WTC11 (cell line): ENCODE measurements around the gene RAPGEF5. TPM values are rescaled to one million over a fixed set of nuclear protein-coding genes. Genes with fewer than 3 reads are reported as not detected.

Experiments
- ATAC-seq: fragments of 200-7000 bp; cut with Tn5 transposase; 2 replicates; pipeline ENCODE4 v1.10.0; 2021; ENCODE audit warnings: mild to moderate bottlenecking, moderate library complexity
- CTCF ChIA-PET: fragments of 300-600 bp; sonication (Branson Sonifier 250); formaldehyde crosslinking; loops from one replicate; lab custom pipeline; 2021; ENCODE audit warnings: antibody characterized with exemption; lab: Charles Lee
- POLR2A ChIA-PET: fragments of 350-600 bp; sonication (Branson Sonifier 250); formaldehyde crosslinking; loops from one replicate; lab custom pipeline; 2021; ENCODE audit warnings: antibody characterized with exemption; lab: Charles Lee
- DNase-seq: peaks from one replicate; pipeline ENCODE4 v3.0.0; 2021; ENCODE audit warnings: low spot score
- H3K27ac Mint-ChIP-seq: 2 replicates; pipeline ENCODE4 v1.8.0; 2021; ENCODE audit warnings: mixed read lengths
- H3K27me3 Mint-ChIP-seq: 2 replicates; pipeline ENCODE4 v1.8.0; 2021; ENCODE audit warnings: low read depth, mild to moderate bottlenecking, moderate library complexity, mixed read lengths
- H3K36me3 Mint-ChIP-seq: 2 replicates; pipeline ENCODE4 v1.8.0; 2021; ENCODE audit warnings: mixed read lengths
- H3K4me1 Mint-ChIP-seq: 2 replicates; pipeline ENCODE4 v1.8.0; 2022; ENCODE audit warnings: mixed read lengths
- H3K4me3 Mint-ChIP-seq: 2 replicates; pipeline ENCODE4 v1.8.0; 2021; ENCODE audit warnings: mild to moderate bottlenecking, moderate library complexity, mixed read lengths
- H3K9me3 Mint-ChIP-seq: 2 replicates; pipeline ENCODE4 v1.8.0; 2021; ENCODE audit warnings: mixed read lengths
- ELF4 ChIP-seq: sonication (generic); formaldehyde crosslinking; IDR thresholded peaks from 2 replicates; pipeline ENCODE4 v1.8.1; 2022; ENCODE audit warnings: low read depth, mild to moderate bottlenecking, moderate library complexity, missing genetic modification reagents
- ESRRA ChIP-seq: sonication (generic); formaldehyde crosslinking; IDR thresholded peaks from 2 replicates; pipeline ENCODE4 v1.8.1; 2022; ENCODE audit warnings: mild to moderate bottlenecking, missing genetic modification reagents, borderline replicate concordance
- MXD4 ChIP-seq: fragments of 250-450 bp; sonication (Bioruptor Pico); IDR thresholded peaks from 2 replicates; pipeline ENCODE4 v1.8.0; 2021; ENCODE audit warnings: mild to moderate bottlenecking, moderate library complexity, borderline replicate concordance
- NR1H2 ChIP-seq: sonication (generic); formaldehyde crosslinking; IDR thresholded peaks from 2 replicates; pipeline ENCODE4 v1.9.0; 2021; ENCODE audit warnings: mild to moderate bottlenecking, moderate library complexity, missing genetic modification reagents
- RELA ChIP-seq: sonication (generic); formaldehyde crosslinking; IDR thresholded peaks from 2 replicates; pipeline ENCODE4 v1.8.1; 2022; ENCODE audit warnings: missing genetic modification reagents, mild to moderate bottlenecking, borderline replicate concordance
- TEAD1 ChIP-seq: sonication (generic); formaldehyde crosslinking; IDR thresholded peaks from 2 replicates; pipeline ENCODE4 v1.8.0; 2022; ENCODE audit warnings: mild to moderate bottlenecking, missing genetic modification reagents
- ZNF423 ChIP-seq: fragments of 250-450 bp; sonication (Bioruptor Pico); IDR thresholded peaks from 2 replicates; pipeline ENCODE4 v2.1.2; 2022; ENCODE audit warnings: mild to moderate bottlenecking, moderate library complexity
- total RNA-seq: library from RNA; stranded (reverse); gene quantifications from 3 replicates; pipeline ENCODE4 v1.2.3, GENCODE V29; 2021
- TF ChIP-seq, protein P1 (sequence below): sonication (generic); formaldehyde crosslinking; IDR thresholded peaks from 2 replicates; pipeline ENCODE4 v1.8.0; 2023; ENCODE audit warnings: missing genetic modification reagents, mild to moderate bottlenecking, borderline replicate concordance
- TF ChIP-seq, protein P2 (sequence below): sonication (generic); formaldehyde crosslinking; IDR thresholded peaks from 2 replicates; pipeline ENCODE4 v1.8.0; 2022; ENCODE audit warnings: mild to moderate bottlenecking, missing genetic modification reagents
- TF ChIP-seq, protein P3 (sequence below): sonication (generic); formaldehyde crosslinking; IDR thresholded peaks from 2 replicates; pipeline ENCODE4 v1.8.1; 2023; ENCODE audit warnings: mild to moderate bottlenecking, missing genetic modification reagents, borderline replicate concordance
- TF ChIP-seq, protein P4 (sequence below): sonication (generic); formaldehyde crosslinking; IDR thresholded peaks from 2 replicates; pipeline ENCODE4 v1.8.1; 2022; ENCODE audit warnings: mild to moderate bottlenecking, moderate library complexity, missing genetic modification reagents
- TF ChIP-seq, protein P5 (sequence below): fragments of 250-450 bp; sonication (Bioruptor Pico); conservative IDR thresholded peaks from 2 replicates; pipeline ENCODE4 v1.9.0; 2021; ENCODE audit warnings: mild to moderate bottlenecking
- TF ChIP-seq, protein P6 (sequence below): fragments of 250-450 bp; sonication (Bioruptor Pico); IDR thresholded peaks from 2 replicates; pipeline ENCODE4 v1.9.0; 2021; ENCODE audit warnings: moderate library complexity, mild to moderate bottlenecking, inconsistent platforms, borderline replicate concordance
- TF ChIP-seq, protein P7 (sequence below): sonication (generic); formaldehyde crosslinking; IDR thresholded peaks from 2 replicates; pipeline ENCODE4 v1.8.1; 2022; ENCODE audit warnings: low read depth, missing genetic modification reagents, borderline replicate concordance
- TF ChIP-seq, protein P8 (sequence below): fragments of 200-600 bp; IDR thresholded peaks from 2 replicates; pipeline ENCODE4 v1.8.0; 2022; ENCODE audit warnings: antibody characterized with exemption
- TF ChIP-seq, protein P9 (sequence below): fragments of 250-450 bp; sonication (Bioruptor Pico); IDR thresholded peaks from 2 replicates; pipeline ENCODE4 v2.1.2; 2022; ENCODE audit warnings: mild to moderate bottlenecking, moderate library complexity

RAPGEF5 gene
- total RNA-seq, 1 experiment from 2014 or later: 12.3 TPM

DNA sequence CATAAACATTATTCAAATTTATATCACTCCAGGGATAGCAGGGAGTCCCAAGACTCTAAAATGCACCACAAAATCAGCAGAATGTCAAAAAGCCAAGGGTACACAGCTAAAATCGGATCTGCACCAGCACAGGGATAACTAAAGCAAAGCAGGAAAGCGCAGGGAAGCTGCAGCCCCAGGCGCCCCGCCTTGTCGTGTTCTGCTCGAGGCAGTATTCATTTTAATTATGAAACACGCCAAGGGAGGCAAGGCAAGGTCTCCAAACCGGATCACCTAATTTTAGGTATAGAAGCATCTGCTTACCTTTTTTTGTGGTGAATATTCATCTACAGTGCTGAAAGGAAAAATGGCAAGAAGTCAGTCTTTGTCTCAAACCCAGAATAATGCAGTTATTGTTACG, 199.4 kb downstream of the RAPGEF5 start (continued):
- TF ChIP-seq, protein P1, sequence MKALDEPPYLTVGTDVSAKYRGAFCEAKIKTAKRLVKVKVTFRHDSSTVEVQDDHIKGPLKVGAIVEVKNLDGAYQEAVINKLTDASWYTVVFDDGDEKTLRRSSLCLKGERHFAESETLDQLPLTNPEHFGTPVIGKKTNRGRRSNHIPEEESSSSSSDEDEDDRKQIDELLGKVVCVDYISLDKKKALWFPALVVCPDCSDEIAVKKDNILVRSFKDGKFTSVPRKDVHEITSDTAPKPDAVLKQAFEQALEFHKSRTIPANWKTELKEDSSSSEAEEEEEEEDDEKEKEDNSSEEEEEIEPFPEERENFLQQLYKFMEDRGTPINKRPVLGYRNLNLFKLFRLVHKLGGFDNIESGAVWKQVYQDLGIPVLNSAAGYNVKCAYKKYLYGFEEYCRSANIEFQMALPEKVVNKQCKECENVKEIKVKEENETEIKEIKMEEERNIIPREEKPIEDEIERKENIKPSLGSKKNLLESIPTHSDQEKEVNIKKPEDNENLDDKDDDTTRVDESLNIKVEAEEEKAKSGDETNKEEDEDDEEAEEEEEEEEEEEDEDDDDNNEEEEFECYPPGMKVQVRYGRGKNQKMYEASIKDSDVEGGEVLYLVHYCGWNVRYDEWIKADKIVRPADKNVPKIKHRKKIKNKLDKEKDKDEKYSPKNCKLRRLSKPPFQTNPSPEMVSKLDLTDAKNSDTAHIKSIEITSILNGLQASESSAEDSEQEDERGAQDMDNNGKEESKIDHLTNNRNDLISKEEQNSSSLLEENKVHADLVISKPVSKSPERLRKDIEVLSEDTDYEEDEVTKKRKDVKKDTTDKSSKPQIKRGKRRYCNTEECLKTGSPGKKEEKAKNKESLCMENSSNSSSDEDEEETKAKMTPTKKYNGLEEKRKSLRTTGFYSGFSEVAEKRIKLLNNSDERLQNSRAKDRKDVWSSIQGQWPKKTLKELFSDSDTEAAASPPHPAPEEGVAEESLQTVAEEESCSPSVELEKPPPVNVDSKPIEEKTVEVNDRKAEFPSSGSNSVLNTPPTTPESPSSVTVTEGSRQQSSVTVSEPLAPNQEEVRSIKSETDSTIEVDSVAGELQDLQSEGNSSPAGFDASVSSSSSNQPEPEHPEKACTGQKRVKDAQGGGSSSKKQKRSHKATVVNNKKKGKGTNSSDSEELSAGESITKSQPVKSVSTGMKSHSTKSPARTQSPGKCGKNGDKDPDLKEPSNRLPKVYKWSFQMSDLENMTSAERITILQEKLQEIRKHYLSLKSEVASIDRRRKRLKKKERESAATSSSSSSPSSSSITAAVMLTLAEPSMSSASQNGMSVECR (CRISPR knock-in tag): no peak
- TF ChIP-seq ELF4 (CRISPR knock-in tag): no peak
- TF ChIP-seq, all 79 proteins: peak for 0

DNA sequence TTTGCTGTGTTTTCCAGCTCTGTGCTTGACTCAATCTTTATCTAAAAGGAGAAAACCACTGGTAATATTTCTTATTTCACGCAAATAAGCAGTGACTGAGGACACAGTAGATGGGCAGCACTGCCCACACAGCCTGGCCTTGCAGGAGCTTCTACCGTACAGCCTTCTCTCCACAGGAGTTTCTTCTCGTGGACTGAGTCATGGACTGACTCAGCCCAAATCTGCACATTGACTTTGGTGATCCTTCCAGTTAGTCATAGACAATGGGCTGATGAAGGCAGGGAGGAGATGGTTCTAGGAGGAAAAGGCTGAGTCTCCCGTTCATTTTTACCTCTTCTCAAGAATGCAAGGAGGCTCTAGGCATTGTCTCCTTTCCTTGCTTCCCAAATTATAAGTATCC, 200.7 kb downstream of the RAPGEF5 start:
- H3K36me3 Mint-ChIP-seq: peaks cover 3% of the 10 kb centered on the region; the same call in 1 of the 2 replicates
- POLR2A ChIA-PET: no interaction called here
- CTCF ChIA-PET: no interaction called here
- TF ChIP-seq MXD4 (CRISPR knock-in tag) (no peak), ZNF423 (CRISPR knock-in tag) (no peak), NR1H2 (CRISPR knock-in tag) (no peak), RELA (CRISPR knock-in tag) (no peak), ESRRA (CRISPR knock-in tag) (no peak), TEAD1 (CRISPR knock-in tag) (no peak)
- TF ChIP-seq, protein P2, sequence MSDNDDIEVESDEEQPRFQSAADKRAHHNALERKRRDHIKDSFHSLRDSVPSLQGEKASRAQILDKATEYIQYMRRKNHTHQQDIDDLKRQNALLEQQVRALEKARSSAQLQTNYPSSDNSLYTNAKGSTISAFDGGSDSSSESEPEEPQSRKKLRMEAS (CRISPR knock-in tag): no peak
- TF ChIP-seq, protein P3, sequence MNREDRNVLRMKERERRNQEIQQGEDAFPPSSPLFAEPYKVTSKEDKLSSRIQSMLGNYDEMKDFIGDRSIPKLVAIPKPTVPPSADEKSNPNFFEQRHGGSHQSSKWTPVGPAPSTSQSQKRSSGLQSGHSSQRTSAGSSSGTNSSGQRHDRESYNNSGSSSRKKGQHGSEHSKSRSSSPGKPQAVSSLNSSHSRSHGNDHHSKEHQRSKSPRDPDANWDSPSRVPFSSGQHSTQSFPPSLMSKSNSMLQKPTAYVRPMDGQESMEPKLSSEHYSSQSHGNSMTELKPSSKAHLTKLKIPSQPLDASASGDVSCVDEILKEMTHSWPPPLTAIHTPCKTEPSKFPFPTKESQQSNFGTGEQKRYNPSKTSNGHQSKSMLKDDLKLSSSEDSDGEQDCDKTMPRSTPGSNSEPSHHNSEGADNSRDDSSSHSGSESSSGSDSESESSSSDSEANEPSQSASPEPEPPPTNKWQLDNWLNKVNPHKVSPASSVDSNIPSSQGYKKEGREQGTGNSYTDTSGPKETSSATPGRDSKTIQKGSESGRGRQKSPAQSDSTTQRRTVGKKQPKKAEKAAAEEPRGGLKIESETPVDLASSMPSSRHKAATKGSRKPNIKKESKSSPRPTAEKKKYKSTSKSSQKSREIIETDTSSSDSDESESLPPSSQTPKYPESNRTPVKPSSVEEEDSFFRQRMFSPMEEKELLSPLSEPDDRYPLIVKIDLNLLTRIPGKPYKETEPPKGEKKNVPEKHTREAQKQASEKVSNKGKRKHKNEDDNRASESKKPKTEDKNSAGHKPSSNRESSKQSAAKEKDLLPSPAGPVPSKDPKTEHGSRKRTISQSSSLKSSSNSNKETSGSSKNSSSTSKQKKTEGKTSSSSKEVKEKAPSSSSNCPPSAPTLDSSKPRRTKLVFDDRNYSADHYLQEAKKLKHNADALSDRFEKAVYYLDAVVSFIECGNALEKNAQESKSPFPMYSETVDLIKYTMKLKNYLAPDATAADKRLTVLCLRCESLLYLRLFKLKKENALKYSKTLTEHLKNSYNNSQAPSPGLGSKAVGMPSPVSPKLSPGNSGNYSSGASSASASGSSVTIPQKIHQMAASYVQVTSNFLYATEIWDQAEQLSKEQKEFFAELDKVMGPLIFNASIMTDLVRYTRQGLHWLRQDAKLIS (CRISPR knock-in tag): no peak
- TF ChIP-seq, protein P4, sequence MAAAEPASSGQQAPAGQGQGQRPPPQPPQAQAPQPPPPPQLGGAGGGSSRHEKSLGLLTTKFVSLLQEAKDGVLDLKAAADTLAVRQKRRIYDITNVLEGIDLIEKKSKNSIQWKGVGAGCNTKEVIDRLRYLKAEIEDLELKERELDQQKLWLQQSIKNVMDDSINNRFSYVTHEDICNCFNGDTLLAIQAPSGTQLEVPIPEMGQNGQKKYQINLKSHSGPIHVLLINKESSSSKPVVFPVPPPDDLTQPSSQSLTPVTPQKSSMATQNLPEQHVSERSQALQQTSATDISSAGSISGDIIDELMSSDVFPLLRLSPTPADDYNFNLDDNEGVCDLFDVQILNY (CRISPR knock-in tag): no peak
- TF ChIP-seq, protein P5, sequence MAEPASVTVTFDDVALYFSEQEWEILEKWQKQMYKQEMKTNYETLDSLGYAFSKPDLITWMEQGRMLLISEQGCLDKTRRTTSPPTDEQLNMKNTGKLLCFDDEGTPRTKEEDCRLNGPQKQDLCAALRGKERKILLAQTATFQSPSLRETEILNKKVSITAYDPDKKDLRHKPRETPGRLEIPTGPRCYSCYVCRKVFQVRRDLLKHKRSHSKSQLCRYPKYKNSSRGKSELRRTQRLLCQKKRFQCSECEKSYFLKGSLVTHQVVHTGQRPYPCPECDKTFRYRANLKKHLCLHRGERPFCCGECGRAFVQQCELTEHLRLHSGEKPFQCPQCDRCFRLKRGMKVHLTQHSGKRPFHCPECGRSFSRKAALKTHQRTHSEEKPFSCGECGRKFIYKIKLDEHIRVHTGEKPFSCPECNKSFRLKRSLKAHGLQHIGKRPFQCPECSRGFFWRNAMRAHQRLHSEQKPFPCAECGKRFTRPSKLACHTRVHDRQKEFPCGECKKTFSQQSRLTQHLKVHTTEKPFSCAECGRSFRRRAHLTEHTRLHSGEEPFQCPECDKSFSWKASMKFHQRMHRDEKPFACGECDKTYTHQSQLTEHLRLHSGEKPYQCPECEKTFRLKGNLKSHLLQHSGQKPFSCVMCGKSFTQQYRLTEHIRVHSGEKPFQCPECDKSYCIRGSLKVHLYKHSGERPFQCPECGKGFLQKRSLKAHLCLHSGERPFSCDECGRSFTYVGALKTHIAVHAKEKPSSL (CRISPR knock-in tag): no peak
- TF ChIP-seq, protein P6, sequence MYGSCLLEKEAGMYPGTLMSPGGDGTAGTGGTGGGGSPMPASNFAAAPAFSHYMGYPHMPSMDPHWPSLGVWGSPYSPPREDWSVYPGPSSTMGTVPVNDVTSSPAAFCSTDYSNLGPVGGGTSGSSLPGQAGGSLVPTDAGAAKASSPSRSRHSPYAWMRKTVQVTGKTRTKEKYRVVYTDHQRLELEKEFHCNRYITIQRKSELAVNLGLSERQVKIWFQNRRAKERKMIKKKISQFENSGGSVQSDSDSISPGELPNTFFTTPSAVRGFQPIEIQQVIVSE: no peak
- TF ChIP-seq, protein P7, sequence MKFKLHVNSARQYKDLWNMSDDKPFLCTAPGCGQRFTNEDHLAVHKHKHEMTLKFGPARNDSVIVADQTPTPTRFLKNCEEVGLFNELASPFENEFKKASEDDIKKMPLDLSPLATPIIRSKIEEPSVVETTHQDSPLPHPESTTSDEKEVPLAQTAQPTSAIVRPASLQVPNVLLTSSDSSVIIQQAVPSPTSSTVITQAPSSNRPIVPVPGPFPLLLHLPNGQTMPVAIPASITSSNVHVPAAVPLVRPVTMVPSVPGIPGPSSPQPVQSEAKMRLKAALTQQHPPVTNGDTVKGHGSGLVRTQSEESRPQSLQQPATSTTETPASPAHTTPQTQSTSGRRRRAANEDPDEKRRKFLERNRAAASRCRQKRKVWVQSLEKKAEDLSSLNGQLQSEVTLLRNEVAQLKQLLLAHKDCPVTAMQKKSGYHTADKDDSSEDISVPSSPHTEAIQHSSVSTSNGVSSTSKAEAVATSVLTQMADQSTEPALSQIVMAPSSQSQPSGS (CRISPR knock-in tag): no peak
- TF ChIP-seq, protein P8, sequence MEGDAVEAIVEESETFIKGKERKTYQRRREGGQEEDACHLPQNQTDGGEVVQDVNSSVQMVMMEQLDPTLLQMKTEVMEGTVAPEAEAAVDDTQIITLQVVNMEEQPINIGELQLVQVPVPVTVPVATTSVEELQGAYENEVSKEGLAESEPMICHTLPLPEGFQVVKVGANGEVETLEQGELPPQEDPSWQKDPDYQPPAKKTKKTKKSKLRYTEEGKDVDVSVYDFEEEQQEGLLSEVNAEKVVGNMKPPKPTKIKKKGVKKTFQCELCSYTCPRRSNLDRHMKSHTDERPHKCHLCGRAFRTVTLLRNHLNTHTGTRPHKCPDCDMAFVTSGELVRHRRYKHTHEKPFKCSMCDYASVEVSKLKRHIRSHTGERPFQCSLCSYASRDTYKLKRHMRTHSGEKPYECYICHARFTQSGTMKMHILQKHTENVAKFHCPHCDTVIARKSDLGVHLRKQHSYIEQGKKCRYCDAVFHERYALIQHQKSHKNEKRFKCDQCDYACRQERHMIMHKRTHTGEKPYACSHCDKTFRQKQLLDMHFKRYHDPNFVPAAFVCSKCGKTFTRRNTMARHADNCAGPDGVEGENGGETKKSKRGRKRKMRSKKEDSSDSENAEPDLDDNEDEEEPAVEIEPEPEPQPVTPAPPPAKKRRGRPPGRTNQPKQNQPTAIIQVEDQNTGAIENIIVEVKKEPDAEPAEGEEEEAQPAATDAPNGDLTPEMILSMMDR: no peak
- TF ChIP-seq, protein P9, sequence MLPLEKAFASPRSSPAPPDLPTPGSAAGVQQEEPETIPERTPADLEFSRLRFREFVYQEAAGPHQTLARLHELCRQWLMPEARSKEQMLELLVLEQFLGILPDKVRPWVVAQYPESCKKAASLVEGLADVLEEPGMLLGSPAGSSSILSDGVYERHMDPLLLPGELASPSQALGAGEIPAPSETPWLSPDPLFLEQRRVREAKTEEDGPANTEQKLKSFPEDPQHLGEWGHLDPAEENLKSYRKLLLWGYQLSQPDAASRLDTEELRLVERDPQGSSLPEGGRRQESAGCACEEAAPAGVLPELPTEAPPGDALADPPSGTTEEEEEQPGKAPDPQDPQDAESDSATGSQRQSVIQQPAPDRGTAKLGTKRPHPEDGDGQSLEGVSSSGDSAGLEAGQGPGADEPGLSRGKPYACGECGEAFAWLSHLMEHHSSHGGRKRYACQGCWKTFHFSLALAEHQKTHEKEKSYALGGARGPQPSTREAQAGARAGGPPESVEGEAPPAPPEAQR: no peak
- TF ChIP-seq, all 79 proteins: peak for 0
- peaks cover 23% of the 10 kb centered on the region for H3K4me1 Mint-ChIP-seq
- H3K27ac Mint-ChIP-seq: no peak overlapping the region
- no peak overlapping the region for H3K4me3 Mint-ChIP-seq
- no peaks in the 10 kb centered on the region for H3K27me3 Mint-ChIP-seq
- no peak for DNase-seq
- ATAC-seq: no peak
- H3K9me3 Mint-ChIP-seq: no peaks in the 10 kb centered on the region
